ENCODE measurements around the gene FAM229A. TPM values are rescaled to one million over a fixed set of nuclear protein-coding genes. Genes with fewer than 3 reads are reported as not detected.

The FAM229A gene
- total and polyA plus RNA-seq, 9 of the 15 experiments (the other 6 are each of a cell fraction or from before 2014, with no cell fraction given): 0.04 to 21.6 (median 7.4) TPM

GRCh38 chr1:32350785-32351398, 11.4 kb downstream of the FAM229A start (continued):
- peak; percentile 13; the same call in 1 of the 2 replicates for TF ChIP-seq CREB1 (IDR thresholded peaks at IDR 0.05)
- no peak; the same call in none of the 2 replicates for TF ChIP-seq CREB1 (CRISPR knock-in tag; IDR thresholded peaks at IDR 0.05)
- peak; percentile 64; the same call in 1 of the 2 replicates for TF ChIP-seq NFXL1 (CRISPR knock-in tag; IDR thresholded peaks at IDR 0.05)
- TF ChIP-seq MAZ (CRISPR knock-in tag; conservative IDR thresholded peaks at IDR 0.05 in 1 of 2, IDR thresholded peaks at IDR 0.05 in 1 of 2): peak; percentile 12 to 92
- peak; percentile 34 to 47 (median 41); a peak in 4 of 6 replicates for TF ChIP-seq CTCF (IDR thresholded peaks at IDR 0.05 in 2 of 3, conservative IDR thresholded peaks at IDR 0.05 in 1 of 3; ENCODE audit: insufficient read depth in 2 of 3, low read depth in 1 of 3, low read length in 3 of 3)
- peak; percentile 16 for TF ChIP-seq TAF1 (IDR thresholded peaks at IDR 0.05; ENCODE audit: control insufficient read depth, extremely low read depth, insufficient read depth, low read length, severe bottlenecking)
- TF ChIP-seq SRSF9 (IDR thresholded peaks at IDR 0.05; ENCODE audit: borderline replicate concordance, low read depth, low read length): no peak
- TF ChIP-seq SP1 (CRISPR knock-in tag; IDR thresholded peaks at IDR 0.05): peak; percentile 100
- peak; percentile 61 for TF ChIP-seq TEAD4 (IDR thresholded peaks at IDR 0.05; ENCODE audit: low read length)
- no peak for TF ChIP-seq TEAD4 (CRISPR knock-in tag; IDR thresholded peaks at IDR 0.05; ENCODE audit: borderline replicate concordance)
- peak; percentile 55; the same call in 1 of the 2 replicates for TF ChIP-seq ZNF24 (IDR thresholded peaks at IDR 0.05)
- 0 out of 2 replicates have a peak, but pooled peaks have one; percentile 58 for TF ChIP-seq ZNF444 (CRISPR knock-in tag; IDR thresholded peaks at IDR 0.05)
- peak; percentile 44; the same call in 1 of the 2 replicates for TF ChIP-seq ZBTB43 (CRISPR knock-in tag; IDR thresholded peaks at IDR 0.05)
- peak; percentile 86 for TF ChIP-seq GABPA (tag; conservative IDR thresholded peaks at IDR 0.05; ENCODE audit: low read depth)
- peak; percentile 85 for TF ChIP-seq NUFIP1 (IDR thresholded peaks at IDR 0.05; ENCODE audit: partially characterized antibody)
- peak; percentile 86; the same call in 1 of the 2 replicates for TF ChIP-seq ZBTB9 (CRISPR knock-in tag; IDR thresholded peaks at IDR 0.05)
- TF ChIP-seq ARNT (IDR thresholded peaks at IDR 0.05): peak in 1 of 2 experiments; percentile 86; a peak in 2 of 4 replicates
- peak; percentile 72 for TF ChIP-seq CCNT2 (IDR thresholded peaks at IDR 0.05; ENCODE audit: borderline replicate concordance, extremely low read depth, insufficient read length, low read depth, low read length)
- TF ChIP-seq SOX6 (IDR thresholded peaks at IDR 0.05): peak; percentile 27; the same call in 1 of the 2 replicates
- TF ChIP-seq MEF2D (tag; conservative IDR thresholded peaks at IDR 0.05; ENCODE audit: low read depth): peak; percentile 67; the same call in 1 of the 2 replicates
- TF ChIP-seq MYC (IDR thresholded peaks at IDR 0.05; ENCODE audit: low read depth, low read length): peak; percentile 92
- TF ChIP-seq MYC (CRISPR knock-in tag; IDR thresholded peaks at IDR 0.05; ENCODE audit: borderline replicate concordance, low read depth): peak; percentile 93
- TF ChIP-seq MCM3 (IDR thresholded peaks at IDR 0.05): no peak
- peak in 1 of 2 experiments; percentile 92; a peak in 1 of 4 replicates for TF ChIP-seq MLX (CRISPR knock-in tag; conservative IDR thresholded peaks at IDR 0.05)

All from K562 (cell line).